HEK293 (cell line): ENCODE results near the gene CFAP45.

Source experiments
- ATF2 ChIP-seq: fragments of 450-650 bp; formaldehyde crosslinking; IDR thresholded peaks from 2 replicates; pipeline ENCODE4 v1.5.1; 2016; ENCODE audit warnings: missing biosample characterization, missing genetic modification characterization, low read depth
- GFI1B ChIP-seq: fragments of 450-650 bp; formaldehyde crosslinking; IDR thresholded peaks from 2 replicates; pipeline ENCODE4 v1.5.1; 2016; ENCODE audit warnings: missing biosample characterization, missing genetic modification characterization
- GLIS1 ChIP-seq: fragments of 450-650 bp; formaldehyde crosslinking; IDR thresholded peaks from 2 replicates; pipeline ENCODE4 v1.5.1; 2016; ENCODE audit warnings: missing biosample characterization, missing genetic modification characterization
- HOXC10 ChIP-seq: sonication (generic); formaldehyde crosslinking; IDR thresholded peaks from 2 replicates; pipeline ENCODE4 v1.8.1; 2023; ENCODE audit warnings: mild to moderate bottlenecking, missing genetic modification reagents
- IKZF3 ChIP-seq: fragments of 450-650 bp; IDR thresholded peaks from 2 replicates; pipeline ENCODE4 v1.5.0; 2018; ENCODE audit warnings: missing biosample characterization, mild to moderate bottlenecking, missing genetic modification characterization, moderate library complexity
- INSM2 ChIP-seq: fragments of 450-650 bp; formaldehyde crosslinking; IDR thresholded peaks from 2 replicates; pipeline ENCODE4 v1.5.1; 2016; ENCODE audit warnings: missing biosample characterization, missing genetic modification characterization
- KLF16 ChIP-seq: fragments of 450-650 bp; formaldehyde crosslinking; IDR thresholded peaks from 2 replicates; pipeline ENCODE4 v1.5.1; 2017; ENCODE audit warnings: missing biosample characterization, missing genetic modification characterization
- MZF1 ChIP-seq: fragments of 450-650 bp; formaldehyde crosslinking; IDR thresholded peaks from 2 replicates; pipeline ENCODE4 v1.5.1; 2017; ENCODE audit warnings: missing biosample characterization, missing genetic modification characterization, borderline replicate concordance
- PRDM6 ChIP-seq: fragments of 450-650 bp; formaldehyde crosslinking; IDR thresholded peaks from 2 replicates; pipeline ENCODE4 v1.5.1; 2017; ENCODE audit warnings: missing biosample characterization, missing genetic modification characterization
- SP7 ChIP-seq: fragments of 450-650 bp; formaldehyde crosslinking; IDR thresholded peaks from 2 replicates; pipeline ENCODE4 v1.5.1; 2016; ENCODE audit warnings: missing biosample characterization, missing genetic modification characterization
- ZBTB10 ChIP-seq: fragments of 450-650 bp; formaldehyde crosslinking; IDR thresholded peaks from 2 replicates; pipeline ENCODE4 v1.5.1; 2016; ENCODE audit warnings: missing biosample characterization, missing genetic modification characterization
- ZBTB44 ChIP-seq: fragments of 450-650 bp; IDR thresholded peaks from 2 replicates; pipeline ENCODE4 v1.5.1; 2018; ENCODE audit warnings: missing biosample characterization, mild to moderate bottlenecking, missing genetic modification characterization
- ZNF121 ChIP-seq: fragments of 450-650 bp; formaldehyde crosslinking; IDR thresholded peaks from 2 replicates; pipeline ENCODE4 v1.5.1; 2016; ENCODE audit warnings: missing biosample characterization, missing genetic modification characterization
- ZNF202 ChIP-seq: fragments of 450-650 bp; formaldehyde crosslinking; IDR thresholded peaks from 2 replicates; pipeline ENCODE4 v1.5.1; 2016; ENCODE audit warnings: missing biosample characterization, missing genetic modification characterization, borderline replicate concordance
- ZNF223 ChIP-seq: fragments of 450-650 bp; formaldehyde crosslinking; IDR thresholded peaks from 2 replicates; pipeline ENCODE4 v1.5.1; 2016; ENCODE audit warnings: missing biosample characterization, missing genetic modification characterization
- ZNF24 ChIP-seq: fragments of 450-650 bp; formaldehyde crosslinking; IDR thresholded peaks from 2 replicates; pipeline ENCODE4 v1.5.1; 2016; ENCODE audit warnings: missing biosample characterization, missing genetic modification characterization
- ZNF26 ChIP-seq: fragments of 450-650 bp; formaldehyde crosslinking; IDR thresholded peaks from 2 replicates; pipeline ENCODE4 v1.5.1; 2016; ENCODE audit warnings: missing biosample characterization, missing genetic modification characterization
- ZNF302 ChIP-seq: fragments of 450-650 bp; formaldehyde crosslinking; IDR thresholded peaks from 2 replicates; pipeline ENCODE4 v1.5.1; 2016; ENCODE audit warnings: missing biosample characterization, missing genetic modification characterization, low read depth
- ZNF341 ChIP-seq: fragments of 450-650 bp; formaldehyde crosslinking; IDR thresholded peaks from 2 replicates; pipeline ENCODE4; 2016; ENCODE audit warnings: low read depth, missing biosample characterization, missing genetic modification characterization
- ZNF394 ChIP-seq: fragments of 450-650 bp; formaldehyde crosslinking; IDR thresholded peaks from 2 replicates; pipeline ENCODE4 v1.5.1; 2016; ENCODE audit warnings: missing biosample characterization, missing genetic modification characterization, mild to moderate bottlenecking, moderate library complexity, borderline replicate concordance
- ZNF510 ChIP-seq: fragments of 450-650 bp; formaldehyde crosslinking; IDR thresholded peaks from 2 replicates; pipeline ENCODE4 v1.5.1; 2018; ENCODE audit warnings: mild to moderate bottlenecking, missing genetic modification characterization, missing biosample characterization; ENCODE audit not compliant: insufficient replicate concordance
- ZNF521 ChIP-seq: fragments of 450-650 bp; formaldehyde crosslinking; IDR thresholded peaks from 2 replicates; pipeline ENCODE4 v1.5.1; 2017; ENCODE audit warnings: missing biosample characterization, mild to moderate bottlenecking, missing genetic modification characterization
- ZNF580 ChIP-seq: fragments of 450-650 bp; formaldehyde crosslinking; IDR thresholded peaks from 2 replicates; pipeline ENCODE4 v1.5.1; 2016; ENCODE audit warnings: missing biosample characterization, missing genetic modification characterization
- ZSCAN18 ChIP-seq: fragments of 450-650 bp; formaldehyde crosslinking; IDR thresholded peaks from 2 replicates; pipeline ENCODE4 v1.5.1; 2016; ENCODE audit warnings: missing biosample characterization, missing genetic modification characterization

The CFAP45 gene

GRCh38 chr1:159924025-159924790 is 24.2 kb upstream of the CFAP45 start (continued):
- TF ChIP-seq ZSCAN18 (tag by site-specific recombination) (no peak; the same call in 1 of the 2 replicates), SP7 (peak; percentile 93), ATF2 (tag by site-specific recombination) (peak; percentile 88), ZNF121 (tag by site-specific recombination) (no peak; the same call in 1 of the 2 replicates), ZNF510 (tag by site-specific recombination) (no peak), ZNF341 (peak; percentile 99), GLIS1 (tag by site-specific recombination) (peak; percentile 100), GFI1B (0 out of 2 replicates have a peak, but pooled peaks have one; percentile 21), PRDM6 (peak; percentile 33; the same call in 1 of the 2 replicates), KLF16 (tag by site-specific recombination) (peak; percentile 95), IKZF3 (tag by site-specific recombination) (peak; percentile 64; the same call in 1 of the 2 replicates), ZNF223 (tag by site-specific recombination) (no peak), HOXC10 (CRISPR knock-in tag) (no peak), ZNF24 (tag by site-specific recombination) (peak; percentile 86), ZNF26 (tag by site-specific recombination) (no peak), ZNF580 (tag by site-specific recombination) (peak; percentile 47), ZNF521 (tag by site-specific recombination) (no peak), MZF1 (no peak), INSM2 (tag by site-specific recombination) (peak; percentile 90), ZNF302 (no peak), ZNF394 (peak; percentile 78), ZBTB10 (tag by site-specific recombination) (peak; percentile 92), ZNF202 (tag by site-specific recombination) (no peak), ZBTB44 (tag by site-specific recombination) (peak; percentile 41; the same call in 1 of the 2 replicates)
